ENCODE data around the gene SERPINA12. TPM values are rescaled to one million over a fixed set of nuclear protein-coding genes. Genes with fewer than 3 reads are reported as not detected.
A peak's percentile ranks its signal among the peaks of the same experiment; 100 is the strongest.
"Not testable (repeated sequence)": the region's sequence is repeated elsewhere in the genome, so short reads cannot be mapped to it uniquely, and the experiment has no call there.

Gene SERPINA12
- total and polyA plus RNA-seq, 2 of the 13 experiments (the other 11 are each of a cell fraction or from before 2014, with no cell fraction given), result 0.08 TPM; not detected in 1

GRCh38 chr14:94482132-94483070, 26.9 kb downstream of the SERPINA12 start (continued):
- TF ChIP-seq ARID4A (CRISPR knock-in tag; IDR thresholded peaks at IDR 0.05; ENCODE audit: borderline replicate concordance) (peak; percentile 21; the same call in 1 of the 2 replicates), ZNF556 (CRISPR knock-in tag; IDR thresholded peaks at IDR 0.05; ENCODE audit: borderline replicate concordance) (peak; percentile 61; the same call in 1 of the 2 replicates), MAX (IDR thresholded peaks at IDR 0.05) (peak; percentile 23; the same call in 1 of the 2 replicates), ZNF337 (CRISPR knock-in tag; IDR thresholded peaks at IDR 0.05; ENCODE audit: borderline replicate concordance, low read depth) (0 out of 2 replicates have a peak, but pooled peaks have one; percentile 14), ZFP90 (CRISPR knock-in tag; IDR thresholded peaks at IDR 0.05; ENCODE audit: borderline replicate concordance) (peak; percentile 57; the same call in 1 of the 2 replicates), ZNF205 (CRISPR knock-in tag; IDR thresholded peaks at IDR 0.05) (0 out of 2 replicates have a peak, but pooled peaks have one; percentile 44), ZNF687 (CRISPR knock-in tag; IDR thresholded peaks at IDR 0.05) (peak; percentile 87), ZNF598 (CRISPR knock-in tag; IDR thresholded peaks at IDR 0.05; ENCODE audit: borderline replicate concordance) (0 out of 2 replicates have a peak, but pooled peaks have one; percentile 40), CREM (IDR thresholded peaks at IDR 0.05) (peak; percentile 29; the same call in 1 of the 2 replicates), MIER3 (CRISPR knock-in tag; IDR thresholded peaks at IDR 0.05; ENCODE audit: borderline replicate concordance) (peak; percentile 43; the same call in 1 of the 2 replicates), PAF1 (CRISPR knock-in tag; IDR thresholded peaks at IDR 0.05) (0 out of 2 replicates have a peak, but pooled peaks have one; percentile 39), ZNF503 (CRISPR knock-in tag; IDR thresholded peaks at IDR 0.05) (0 out of 2 replicates have a peak, but pooled peaks have one; percentile 64), GABPB1 (CRISPR knock-in tag; IDR thresholded peaks at IDR 0.05) (peak; percentile 21; the same call in 1 of the 2 replicates), TARDBP (CRISPR knock-in tag; IDR thresholded peaks at IDR 0.05) (0 out of 2 replicates have a peak, but pooled peaks have one; percentile 13), ZSCAN9 (CRISPR knock-in tag; IDR thresholded peaks at IDR 0.05; ENCODE audit: borderline replicate concordance) (peak; percentile 20; the same call in 1 of the 2 replicates), MAFK (conservative IDR thresholded peaks at IDR 0.05 in 1 of 2, IDR thresholded peaks at IDR 0.05 in 1 of 2; ENCODE audit: low read length in 2 of 2) (peak; percentile 54 to 59)
- TF ChIP-seq CREM (CRISPR knock-in tag; IDR thresholded peaks at IDR 0.05), result not testable (repeated sequence)

Measured in HepG2 (cell line).